GM12878 (cell line): ENCODE measurements around the gene SFXN2. TPM values are rescaled to one million over a fixed set of nuclear protein-coding genes. Genes with fewer than 3 reads are reported as not detected.

Source experiments
- ATAC-seq: fragments of 200-7000 bp; cut with Tn5 transposase; 3 replicates; pipeline ENCODE4 v1.9.1; 2020; ENCODE audit warnings: mild to moderate bottlenecking, moderate library complexity
- BruUV-seq: library from RNA; stranded (reverse); fragments of 400-500 nt; replicated peaks from 2 replicates; lab custom pipeline; 2021; lab: Mats Ljungman, UMichigan
- CTCF ChIA-PET: fragments of 300-600 bp; sonication (Branson Sonifier 250); formaldehyde crosslinking; extraction: SDS; loops from one replicate; lab custom pipeline; 2021; ENCODE audit warnings: inconsistent platforms; lab: Yijun Ruan, JAX
- POLR2A ChIA-PET: fragments of 350-600 bp; formaldehyde crosslinking; extraction: SDS; loops from one replicate; lab custom pipeline; 2021; ENCODE audit warnings: inconsistent platforms; lab: Charles Lee
- RAD21 ChIA-PET: fragments of 300-600 bp; sonication (Branson Sonifier 250); formaldehyde crosslinking; loops from one replicate; lab custom pipeline; 2023; ENCODE audit warnings: antibody characterized with exemption; ENCODE audit not compliant: unreplicated experiment; lab: Charles Lee
- SMC1A ChIA-PET: fragments of 300-600 bp; sonication (Branson Sonifier 250); formaldehyde crosslinking; loops from one replicate; lab custom pipeline; 2023; ENCODE audit not compliant: unreplicated experiment, uncharacterized antibody; lab: Charles Lee
- DNase-seq: peaks from one replicate; pipeline ENCODE4 v3.0.0-alpha.2; 2011; ENCODE audit warnings: low read depth, low spot score
- FAIRE-seq: peaks from 3 replicates; lab custom pipeline; 2011; peaks lifted over from hg19 to GRCh38; lab: Jason Lieb, UNC
- H2AFZ ChIP-seq: 2 replicates; pipeline ENCODE4 v1.6.0; 2011; ENCODE audit warnings: low read depth, low read length, control low read depth; ENCODE audit not compliant: control insufficient read depth
- H3K27ac ChIP-seq: 2 replicates; pipeline ENCODE4 v1.5.1; 2011; ENCODE audit warnings: control low read depth; ENCODE audit not compliant: control insufficient read depth, insufficient read depth
- H3K27me3 ChIP-seq, 2 experiments: replicated peaks in 1 of 2; 2 replicates each; pipeline versions ENCODE4 v1.6.0 to v1.6.1; 2011; ENCODE audit warnings: low read length in 1 of 2; ENCODE audit not compliant: control insufficient read depth in 2 of 2, insufficient read depth in 2 of 2
- H3K36me3 ChIP-seq, 2 experiments: 2 replicates each; pipeline ENCODE4 v1.5.1; 2011; ENCODE audit warnings: low read length in 1 of 2; ENCODE audit not compliant: control insufficient read depth in 2 of 2, insufficient read depth in 2 of 2
- H3K4me1 ChIP-seq: 2 replicates; pipeline ENCODE4 v1.6.1; 2011; ENCODE audit warnings: mild to moderate bottlenecking, low read length, moderate library complexity, mixed read lengths; ENCODE audit not compliant: control insufficient read depth, insufficient read depth
- H3K4me2 ChIP-seq: 2 replicates; pipeline ENCODE4 v1.6.0; 2011; ENCODE audit warnings: control low read depth; ENCODE audit not compliant: control insufficient read depth, insufficient read depth
- H3K4me3 ChIP-seq: fragments of 200-600 bp; sonication (generic); 2 replicates; pipeline ENCODE4 v1.5.1; 2016
- H3K79me2 ChIP-seq: 2 replicates; pipeline ENCODE4 v1.6.0; 2011; ENCODE audit warnings: low read length; ENCODE audit not compliant: control insufficient read depth, insufficient read depth
- H3K9ac ChIP-seq: 2 replicates; pipeline ENCODE4 v1.8.0; 2011; ENCODE audit warnings: low read length, control low read depth, mixed read lengths; ENCODE audit not compliant: control insufficient read depth, insufficient read depth
- H3K9me3 ChIP-seq: replicated peaks from 3 replicates; pipeline ENCODE4 v1.5.1; 2011; ENCODE audit warnings: mild to moderate bottlenecking, low read length; ENCODE audit not compliant: control insufficient read depth, insufficient read depth
- H4K20me1 ChIP-seq: 2 replicates; pipeline ENCODE4 v1.6.0; 2011; ENCODE audit not compliant: control insufficient read depth, insufficient read depth
- HDAC6 ChIP-seq: fragments of 200-600 bp; sonication (generic); IDR thresholded peaks from one replicate; pipeline ENCODE4 v1.8.0; 2017; ENCODE audit warnings: antibody characterized with exemption; ENCODE audit not compliant: unreplicated experiment
- JUND ChIP-seq: IDR thresholded peaks from 2 replicates; pipeline ENCODE4 v1.6.1; 2012; ENCODE audit warnings: low read depth, mild to moderate bottlenecking, low read length, improper control_type of control experiment, moderate library complexity
- NR2F1 ChIP-seq: fragments of 450-650 bp; conservative IDR thresholded peaks from 2 replicates; pipeline ENCODE4 v1.6.1; 2017; ENCODE audit warnings: mild to moderate bottlenecking
- RUNX3 ChIP-seq: IDR thresholded peaks from 2 replicates; pipeline ENCODE4 v1.6.1; 2012; ENCODE audit warnings: low read length, inconsistent platforms
- YY1 ChIP-seq: IDR thresholded peaks from 2 replicates; pipeline ENCODE4 v1.6.1; 2011; ENCODE audit warnings: low read depth, mild to moderate bottlenecking, low read length
- WGBS: methylation state at CpG from one replicate; pipeline ENCODE4 v1.1.6; 2016; ENCODE audit warnings: low lambda C conversion rate; ENCODE audit not compliant: insufficient replicate concordance, insufficient coverage; ENCODE audit errors: missing lambda C conversion rate; 5-methylcytosine and 5-hydroxymethylcytosine counted together
- in situ Hi-C: fragments of 300-500 bp; cut with MboI; formaldehyde crosslinking; loops from 9 replicates; pipeline ENCODE4 v1.14.3; 2018; ENCODE audit warnings: mixed read lengths
- intact Hi-C: fragments of 100-400 bp; cut with micrococcal nuclease; formaldehyde crosslinking; loops from one replicate; pipeline ENCODE4 v1.14.2; 2022; ENCODE audit not compliant: unreplicated experiment
- polyA plus RNA-seq, 11 experiments: library from polyadenylated mRNA; depleted of rRNA in 4 of 11; unstranded in 6 of 11; stranded (reverse) in 5 of 11; fragments of >200 nt; fragmentation: Nextera tagmentation in 4 of 11; fragmentation: Illumina TruSeq in 1 of 11; extraction: Ambion mirVana in 4 of 11; extraction: Trizol in 1 of 11; gene quantifications; 1 replicate in 1 of 11; 2 replicates in 10 of 11; pipeline versions ENCODE4 v1.2.1 to v1.2.3, GENCODE V29; 2011 to 2016; ENCODE audit warnings: inconsistent platforms in 2 of 11, missing spikeins in 2 of 11, low read depth in 1 of 11
- total RNA-seq, 4 experiments: library from RNA; depleted of rRNA in 3 of 4; stranded (reverse); fragments of >200 nt in 3 of 4; fragmentation: Illumina TruSeq in 1 of 4; extraction: Trizol in 1 of 4; gene quantifications; 2 replicates each; pipeline versions ENCODE4 v1.2.1 to v1.2.3, GENCODE V29; 2013 to 2021

SFXN2 gene
- total and polyA plus RNA-seq, 10 of the 15 experiments (the other 5 are each of a cell fraction or from before 2014, with no cell fraction given) = 8.8 to 22.5 (median 18.5) TPM

- Histone ChIP-seq H3K36me3 (peaks cover 0 to 4% of the 10 kb centered on the region in 2 experiments; a peak in 2 of 4 replicates), H3K4me3 (no peak overlapping the region)
- TF ChIP-seq NR2F1 (peak; percentile 34; the same call in 1 of the 2 replicates), RUNX3 (peak; percentile 56), HDAC6 (no peak)
- TF ChIP-seq, all 136 proteins: peak for 2
- FAIRE-seq (no peak), DNase-seq (no peak), ATAC-seq (peak; percentile 69)
- ChIA-PET SMC1A (no interaction called here), CTCF (interaction anchor here (0.6 to 1.3 kb wide), 4 partner anchors 8 to 289 kb away, joined by 3 to 4 read pairs (median 3); no protein-coding TSS in a partner anchor), RAD21 (no interaction called here), POLR2A (interaction anchor here (0.7 to 1.6 kb wide), 2 partner anchors 14 to 255 kb away, joined by 3 to 4 read pairs; no protein-coding TSS in a partner anchor)
- H3K4me1 ChIP-seq = peaks cover 13% of the 10 kb centered on the region
- H3K27me3 ChIP-seq = no peaks in the 10 kb centered on the region
- in situ Hi-C loops = no loop called here
- no peak overlapping the region for H3K9ac ChIP-seq
- H3K79me2 ChIP-seq = peaks cover 2% of the 10 kb centered on the region
- H2AFZ ChIP-seq = no peak overlapping the region
- H4K20me1 ChIP-seq = no peaks in the 10 kb centered on the region
- no peaks in the 10 kb centered on the region for H3K9me3 ChIP-seq
- 85% methylated on average over 9 of the region's 9 CpGs for WGBS
- intact Hi-C loops = no loop called here
- H3K27ac ChIP-seq = no peak overlapping the region
- BruUV-seq = no TSS peak
- peak overlapping the region; percentile 23; the same call in 1 of the 2 replicates for H3K4me2 ChIP-seq
These were observed 53.2 kb downstream of the SFXN2 start for GRCh38 chr10:102767428-102768160.

GRCh38 chr10:102769375-102770107 lies 55.1 kb downstream of the SFXN2 start:
- Histone ChIP-seq H3K9me3 (no peaks in the 10 kb centered on the region), H3K79me2 (peaks cover 9% of the 10 kb centered on the region), H3K4me1 (peaks cover 22% of the 10 kb centered on the region), H3K4me3 (no peak overlapping the region), H3K36me3 (peaks cover 0 to 4% of the 10 kb centered on the region in 2 experiments; a peak in 2 of 4 replicates), H3K27ac (no peak overlapping the region), H3K9ac (no peak overlapping the region), H4K20me1 (no peaks in the 10 kb centered on the region), H2AFZ (no peak overlapping the region), H3K27me3 (no peaks in the 10 kb centered on the region), H3K4me2 (no peak overlapping the region)
- 54% methylated on average over 7 of the region's 7 CpGs for WGBS
- in situ Hi-C loops (no loop called here), intact Hi-C loops (no loop called here)
- BruUV-seq = no TSS peak
- POLR2A ChIA-PET = interaction anchor here (0.6 to 0.9 kb wide), 3 partner anchors 55 to 798 kb away, joined by 3 to 5 read pairs (median 3); no protein-coding TSS in a partner anchor
- no peak for TF ChIP-seq JUND
- TF ChIP-seq YY1 = no peak
- DNase-seq = no peak
- RAD21 ChIA-PET = interaction anchor here (0.8 kb wide), 1 partner anchor 20 kb away, joined by 5 read pairs; no protein-coding TSS in a partner anchor
- ATAC-seq = no peak
- SMC1A ChIA-PET = no interaction called here
- CTCF ChIA-PET = interaction anchor here (0.6 to 0.8 kb wide), 2 partner anchors 9 to 564 kb away, joined by 4 read pairs; no protein-coding TSS in a partner anchor
- FAIRE-seq = no peak
